HTR-8/SVneo (cell line): ENCODE measurements around the gene CHST6.
"Not testable (repeated sequence)": the region's sequence is repeated elsewhere in the genome, so short reads cannot be mapped to it uniquely, and the experiment has no call there.

Source experiments
- DNase-seq: peaks from one replicate; pipeline ENCODE4 v3.0.0; 2011; ENCODE audit warnings: low spot score, mixed read lengths; ENCODE audit not compliant: insufficient read length
- FAIRE-seq: peaks from 2 replicates; lab custom pipeline; 2011; peaks lifted over from hg19 to GRCh38; lab: Jason Lieb, UNC

The CHST6 gene

DNA sequence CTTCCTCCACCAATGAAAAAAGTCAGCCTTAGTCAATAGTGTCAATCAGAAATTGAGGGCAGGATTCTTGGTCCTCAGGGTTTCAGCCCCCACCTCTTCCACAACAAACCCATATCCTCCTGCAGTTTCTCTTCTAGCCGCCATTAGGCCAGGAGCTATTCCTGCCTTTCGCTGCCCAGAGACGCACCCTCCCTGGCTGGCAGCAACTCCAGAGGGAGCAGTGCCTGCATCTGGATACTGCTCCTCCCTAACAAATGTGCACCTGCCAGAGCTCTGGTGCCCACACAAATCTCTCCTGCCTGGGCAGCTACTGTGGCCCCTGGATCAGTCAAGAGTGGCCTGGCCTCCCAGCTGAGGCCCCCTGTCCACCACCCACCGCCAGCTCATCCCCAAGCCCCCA, 38.8 kb downstream of the CHST6 start:
- not testable (repeated sequence) for FAIRE-seq, DNase-seq

DNA sequence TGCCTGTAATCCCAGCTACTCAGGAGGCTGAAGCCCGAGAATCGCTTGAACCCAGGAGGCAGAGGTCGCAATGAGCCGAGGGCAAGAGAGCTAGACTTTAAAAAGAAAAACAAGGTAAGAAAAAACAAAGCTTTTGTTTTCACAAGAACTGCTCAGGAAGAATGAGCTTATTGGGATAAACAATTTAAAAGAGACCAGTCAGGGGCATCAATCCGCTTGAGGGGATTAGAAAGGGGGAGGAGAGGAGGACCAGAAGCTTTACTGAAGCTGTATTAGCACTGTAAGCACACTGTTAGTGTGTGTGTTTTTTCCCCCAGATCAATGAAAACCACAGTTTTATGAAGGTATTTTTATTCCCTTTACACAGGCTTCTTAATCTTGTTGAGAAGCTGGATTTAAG, 39.6 kb downstream of the CHST6 start:
- no peak for DNase-seq
- FAIRE-seq, result no peak

DNA sequence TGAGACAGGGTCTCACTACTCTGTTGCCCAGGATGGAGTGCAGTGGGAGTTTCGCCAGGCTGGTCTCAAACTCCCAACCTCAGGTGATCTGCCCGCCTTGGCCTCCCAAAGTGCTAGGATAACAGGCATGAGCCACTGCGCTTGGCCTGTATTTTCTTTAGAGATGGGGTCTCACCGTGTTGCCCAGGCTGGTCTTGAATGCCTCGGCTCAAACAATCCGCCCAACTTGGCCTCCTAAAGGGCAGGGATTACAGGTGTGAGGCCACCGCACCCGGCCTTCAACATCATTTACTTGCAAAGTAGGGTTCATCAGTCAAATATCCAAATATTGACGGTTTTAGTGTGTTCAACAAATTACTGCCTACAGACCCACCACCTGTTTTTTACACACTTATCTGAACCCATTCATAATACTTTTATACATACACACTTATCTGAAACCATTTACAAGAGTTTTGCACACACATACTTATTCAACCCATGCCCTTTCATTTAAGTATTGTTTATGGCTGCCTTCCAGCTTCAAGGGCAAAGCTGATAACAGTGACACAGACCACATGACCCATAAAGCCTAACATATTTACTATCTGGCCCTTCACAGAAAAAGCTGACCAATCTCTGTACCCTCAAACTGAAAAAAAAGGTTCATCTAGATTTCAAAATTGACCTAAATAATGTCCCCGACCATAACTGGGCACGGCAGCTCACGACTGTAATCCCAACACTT, 42.6 kb downstream of the CHST6 start:
- DNase-seq (no peak), FAIRE-seq (no peak)

DNA sequence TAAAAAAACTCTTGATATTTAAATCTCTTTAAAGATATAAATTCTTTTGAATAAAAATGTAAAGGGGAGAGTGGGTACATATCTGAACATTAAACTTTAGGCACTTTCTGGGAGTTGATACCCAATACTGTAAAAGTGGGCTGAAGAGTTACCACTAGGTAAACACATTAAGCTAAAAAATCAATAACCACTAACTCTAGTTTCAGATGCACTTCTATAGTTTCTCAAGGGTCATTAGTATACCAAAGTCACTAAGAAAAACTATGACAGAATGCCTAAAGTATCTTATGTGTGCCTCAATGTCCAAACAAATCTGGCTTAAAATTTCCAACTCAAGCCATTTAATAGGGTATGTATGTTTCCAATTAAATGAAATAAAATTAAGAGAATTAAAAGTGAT, 48.8 kb downstream of the CHST6 start:
- no peak for DNase-seq
- FAIRE-seq, result no peak

DNA sequence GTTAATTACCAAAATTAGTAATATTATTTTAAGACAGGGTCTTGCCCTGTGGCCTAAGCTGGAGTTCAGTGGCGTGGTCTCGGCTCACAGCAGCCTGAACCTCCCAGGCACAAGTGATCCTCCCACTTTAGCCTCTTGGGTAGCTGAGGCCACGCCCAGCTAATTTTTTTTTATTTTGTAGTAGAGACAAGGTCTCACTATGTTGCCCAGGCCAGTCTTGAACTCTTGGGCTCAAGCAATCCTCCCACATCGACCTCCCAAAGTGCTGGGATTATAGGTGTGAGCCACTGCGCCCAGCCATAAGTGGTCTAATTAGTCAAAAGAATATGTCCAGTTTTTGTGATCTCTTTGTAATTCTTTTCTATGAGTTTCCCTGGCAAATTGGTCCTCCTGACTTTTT, 49.9 kb downstream of the CHST6 start:
- FAIRE-seq (no peak), DNase-seq (no peak)

GRCh38 chr16:75443298-75443697, 51.9 kb downstream of the CHST6 start:
- DNase-seq, result no peak
- FAIRE-seq, result no peak

GRCh38 chr16:75433732-75434413, 61.4 kb downstream of the CHST6 start:
- FAIRE-seq (no peak), DNase-seq (peak; percentile 81)

- DNase-seq, result peak; percentile 99
- peak; percentile 87 for FAIRE-seq
Measured at GRCh38 chr16:75432828-75433731, 62.2 kb downstream of the CHST6 start, which contains the start of gene CFDP1. Gene CFDP1, minus strand, starts transcription at chr16:75433503. Its CDS starts 151 bp downstream, at chr16:75433352.

GRCh38 chr16:75429621-75430403, 65.4 kb downstream of the CHST6 start:
- no peak for FAIRE-seq
- no peak for DNase-seq

DNA sequence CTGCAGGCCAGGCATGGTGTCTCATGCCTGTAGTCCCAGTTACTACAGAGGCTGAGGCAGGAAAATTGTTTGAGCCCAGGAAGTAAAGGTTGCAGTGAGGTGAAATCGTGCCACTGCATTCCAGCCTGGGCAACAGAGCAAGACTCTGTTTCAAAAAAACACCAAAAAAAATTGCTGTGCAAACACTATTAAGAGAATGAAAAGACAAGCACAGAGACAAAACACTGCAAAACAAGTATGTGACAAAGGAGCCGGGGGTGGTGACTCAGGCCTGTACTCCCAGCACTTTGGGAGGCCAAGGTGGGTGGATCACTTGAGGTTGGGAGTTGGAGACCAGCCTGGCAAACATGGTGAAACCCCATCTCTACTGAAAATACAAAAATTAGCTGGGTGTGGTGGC, 68.7 kb downstream of the CHST6 start:
- DNase-seq, FAIRE-seq: not testable (repeated sequence)

- DNase-seq, FAIRE-seq: not testable (repeated sequence)
Measured at GRCh38 chr16:75424105-75424762, 71.0 kb downstream of the CHST6 start.

DNA sequence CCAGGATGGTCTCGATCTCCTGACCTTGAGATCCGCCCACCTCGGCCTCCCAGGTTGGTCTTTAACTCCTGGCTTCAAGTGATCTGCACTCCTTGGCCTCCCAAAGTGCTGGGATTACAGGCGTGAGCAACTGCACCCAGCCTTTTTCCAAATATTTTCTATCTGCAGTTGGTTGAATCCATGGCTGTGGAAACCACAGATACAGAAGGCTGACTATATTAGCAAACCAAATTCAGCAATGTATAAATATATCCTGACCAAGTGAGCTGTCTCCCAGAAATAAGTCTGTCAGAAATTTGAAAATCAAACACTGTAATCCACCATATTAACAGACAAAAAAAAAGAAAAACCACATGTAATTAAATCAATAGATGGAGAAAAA, 71.5 kb downstream of the CHST6 start:
- no peak for FAIRE-seq
- no peak for DNase-seq
